Frontal cortex (tissue), 4 donors: Measurements from ENCODE around the gene NCK2. TPM values are rescaled to one million over a fixed set of nuclear protein-coding genes. Genes with fewer than 3 reads are reported as not detected.
"Not testable (repeated sequence)": the region's sequence is repeated elsewhere in the genome, so short reads cannot be mapped to it uniquely, and the experiment has no call there.

Source experiments
- DNase-seq, 2 donors: peaks; one replicate each; pipeline ENCODE4 v3.0.0; 2012; ENCODE audit warnings: low spot score in 2 of 2
- FAIRE-seq: peaks from 2 replicates; lab custom pipeline; 2012; peaks lifted over from hg19 to GRCh38; lab: Jason Lieb, UNC
- total RNA-seq: library from RNA; depleted of rRNA; stranded (reverse); fragments of >200 nt; gene quantifications from one replicate; pipeline ENCODE4 v1.2.3, GENCODE V29; 2014
- donor health status: control.
- donor health status: control.
- donor health status: control.

Gene NCK2
- total RNA-seq, 1 donor from 2014 or later = 84.8 TPM

- no peak for DNase-seq
- no peak for FAIRE-seq
Measured at GRCh38 chr2:105753380-105753779, 8.7 kb downstream of the NCK2 start.

- FAIRE-seq = no peak
Measured at GRCh38 chr2:105754011-105754410, 9.3 kb downstream of the NCK2 start.

GRCh38 chr2:105754994-105755393 is 10.3 kb downstream of the NCK2 start:
- DNase-seq = no peak
- no peak for FAIRE-seq

More at GRCh38 chr2:105754011-105754410, 9.3 kb downstream of the NCK2 start:
- DNase-seq = no peak

- FAIRE-seq (no peak), DNase-seq (no peak)
Measured at GRCh38 chr2:105755895-105756294, 11.2 kb downstream of the NCK2 start.

GRCh38 chr2:105756435-105756834 is 11.7 kb downstream of the NCK2 start:
- FAIRE-seq = no peak
- DNase-seq = no peak

GRCh38 chr2:105756865-105757264 is 12.2 kb downstream of the NCK2 start:
- not testable (repeated sequence) for FAIRE-seq, DNase-seq

- no peak for FAIRE-seq
- no peak for DNase-seq
Measured at GRCh38 chr2:105757433-105757832, 12.7 kb downstream of the NCK2 start.

GRCh38 chr2:105760191-105760590 is 15.5 kb downstream of the NCK2 start:
- DNase-seq (no peak), FAIRE-seq (no peak)

GRCh38 chr2:105760639-105761337 is 16.1 kb downstream of the NCK2 start:
- DNase-seq (no peak), FAIRE-seq (no peak)

GRCh38 chr2:105761931-105762515 is 17.3 kb downstream of the NCK2 start:
- FAIRE-seq = no peak
- no peak for DNase-seq

- no peak for DNase-seq
- no peak for FAIRE-seq
Measured at GRCh38 chr2:105763076-105763475, 18.4 kb downstream of the NCK2 start.

GRCh38 chr2:105764059-105764458 is 19.3 kb downstream of the NCK2 start:
- FAIRE-seq (no peak), DNase-seq (no peak)

- FAIRE-seq (no peak), DNase-seq (no peak)
Measured at GRCh38 chr2:105765415-105766299, 20.9 kb downstream of the NCK2 start.

- no peak for FAIRE-seq
- no peak for DNase-seq
Measured at GRCh38 chr2:105766300-105766866, 21.7 kb downstream of the NCK2 start.

- no peak for FAIRE-seq
Measured at GRCh38 chr2:105768176-105768575, 23.5 kb downstream of the NCK2 start.

GRCh38 chr2:105768961-105769452 is 24.3 kb downstream of the NCK2 start:
- DNase-seq = no peak
- no peak for FAIRE-seq

More at GRCh38 chr2:105768176-105768575, 23.5 kb downstream of the NCK2 start:
- no peak for DNase-seq

GRCh38 chr2:105769504-105769903 is 24.8 kb downstream of the NCK2 start:
- no peak for FAIRE-seq
- DNase-seq = no peak

- FAIRE-seq (no peak), DNase-seq (no peak)
Measured at GRCh38 chr2:105770149-105770548, 25.4 kb downstream of the NCK2 start.

GRCh38 chr2:105771291-105771690 is 26.6 kb downstream of the NCK2 start:
- DNase-seq, FAIRE-seq: not testable (repeated sequence)

- DNase-seq (no peak), FAIRE-seq (no peak)
Measured at GRCh38 chr2:105771836-105772235, 27.1 kb downstream of the NCK2 start.
